Uterus (tissue), 4 donors: ENCODE data around the gene SLC30A9. TPM values are rescaled to one million over a fixed set of nuclear protein-coding genes. Genes with fewer than 3 reads are reported as not detected.

Experiments used
- DNase-seq, 2 donors: peaks; one replicate each; pipeline ENCODE4 v3.0.0-alpha.2; 2019 to 2020
- H3K27ac ChIP-seq, 2 donors: fragments of 200-600 bp; sonication (generic); 1 replicate in 1 of 2; 2 replicates in 1 of 2; pipeline ENCODE4 v1.5.1; 2016 to 2018
- H3K27me3 ChIP-seq, 2 donors: fragments of 200-600 bp; sonication (generic); one replicate each; pipeline ENCODE4 v1.5.1; 2018 to 2019; ENCODE audit warnings: control low read depth in 1 of 2
- H3K36me3 ChIP-seq, 2 donors: fragments of 200-600 bp; sonication (generic); one replicate each; pipeline ENCODE4 v1.5.1; 2019; ENCODE audit warnings: control low read depth in 1 of 2
- H3K4me1 ChIP-seq, 2 donors: fragments of 200-600 bp; sonication (generic); one replicate each; pipeline ENCODE4 v1.5.1; 2018 to 2019; ENCODE audit warnings: control low read depth in 1 of 2
- H3K4me3 ChIP-seq, 2 donors: fragments of 200-600 bp; sonication (generic); 1 replicate in 1 of 2; 2 replicates in 1 of 2; pipeline ENCODE4 v1.5.1; 2018 to 2019; ENCODE audit warnings: mild to moderate bottlenecking in 1 of 2
- H3K9me3 ChIP-seq, 2 donors: fragments of 200-600 bp; sonication (generic); one replicate each; pipeline ENCODE4 v1.5.1; 2019; ENCODE audit warnings: control low read depth in 1 of 2
- POLR2A ChIP-seq, 2 donors: fragments of 450-650 bp; IDR thresholded peaks; one replicate each; pipeline ENCODE4 v1.6.1; 2016; ENCODE audit warnings: antibody characterized with exemption in 2 of 2, mild to moderate bottlenecking in 1 of 2, moderate library complexity in 1 of 2
- intact Hi-C: fragments of 100-400 bp; cut with DNase I; formaldehyde crosslinking; loops from one replicate; pipeline ENCODE4 v1.15.1; 2023; ENCODE audit warnings: low total_unique reads
- total RNA-seq, 4 donors: library from RNA; depleted of rRNA in 3 of 4; stranded (reverse); fragments of >200 nt in 3 of 4; gene quantifications; one replicate each; pipeline versions ENCODE4 v1.1.0 to v1.2.4, GENCODE V29; 2014 to 2023
- TF ChIP-seq, protein P1 (sequence below), 4 experiments: fragments of 200-600 bp in 2 of 4; fragments of 450-650 bp in 2 of 4; sonication (generic) in 2 of 4; IDR thresholded peaks; one replicate each; pipeline ENCODE4 v1.5.1; 2016 to 2019; ENCODE audit warnings: antibody characterized with exemption in 4 of 4, mild to moderate bottlenecking in 2 of 4, moderate library complexity in 1 of 4
- donor health status: DM: yes; HTN: yes; CAD: no.

The SLC30A9 gene
- total RNA-seq, 4 donors from 2014 or later = 37.9 to 219 (median 88.1) TPM

DNA sequence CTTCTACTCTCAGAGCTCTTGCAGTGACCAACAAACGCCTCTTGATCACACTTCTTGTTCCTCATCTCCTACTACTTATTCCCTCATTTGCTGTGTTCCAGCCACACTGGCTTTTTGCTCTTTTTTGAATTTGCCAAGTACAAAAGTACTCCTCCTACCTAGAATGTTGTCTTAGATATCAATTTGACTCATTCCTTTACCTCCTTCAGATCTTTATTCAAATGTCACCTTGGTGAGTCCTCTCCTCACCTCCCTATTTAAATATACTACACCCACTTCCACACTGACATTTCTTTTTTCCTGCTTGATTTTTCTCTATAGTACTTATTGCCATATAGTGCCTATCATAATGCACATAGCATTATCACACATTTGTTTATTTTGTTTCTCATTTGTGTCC lies 15.0 kb upstream of the SLC30A9 start:
- Histone ChIP-seq H3K9me3 (no peaks in the 10 kb centered on the region), H3K4me1 (no peaks in the 10 kb centered on the region), H3K36me3 (no peaks in the 10 kb centered on the region), H3K4me3 (no peak overlapping the region), H3K27me3 (no peaks in the 10 kb centered on the region), H3K27ac (no peak overlapping the region)
- no peak for DNase-seq
- TF ChIP-seq POLR2A (IDR thresholded peaks at IDR 0.05) = no peak
- TF ChIP-seq, protein P1, sequence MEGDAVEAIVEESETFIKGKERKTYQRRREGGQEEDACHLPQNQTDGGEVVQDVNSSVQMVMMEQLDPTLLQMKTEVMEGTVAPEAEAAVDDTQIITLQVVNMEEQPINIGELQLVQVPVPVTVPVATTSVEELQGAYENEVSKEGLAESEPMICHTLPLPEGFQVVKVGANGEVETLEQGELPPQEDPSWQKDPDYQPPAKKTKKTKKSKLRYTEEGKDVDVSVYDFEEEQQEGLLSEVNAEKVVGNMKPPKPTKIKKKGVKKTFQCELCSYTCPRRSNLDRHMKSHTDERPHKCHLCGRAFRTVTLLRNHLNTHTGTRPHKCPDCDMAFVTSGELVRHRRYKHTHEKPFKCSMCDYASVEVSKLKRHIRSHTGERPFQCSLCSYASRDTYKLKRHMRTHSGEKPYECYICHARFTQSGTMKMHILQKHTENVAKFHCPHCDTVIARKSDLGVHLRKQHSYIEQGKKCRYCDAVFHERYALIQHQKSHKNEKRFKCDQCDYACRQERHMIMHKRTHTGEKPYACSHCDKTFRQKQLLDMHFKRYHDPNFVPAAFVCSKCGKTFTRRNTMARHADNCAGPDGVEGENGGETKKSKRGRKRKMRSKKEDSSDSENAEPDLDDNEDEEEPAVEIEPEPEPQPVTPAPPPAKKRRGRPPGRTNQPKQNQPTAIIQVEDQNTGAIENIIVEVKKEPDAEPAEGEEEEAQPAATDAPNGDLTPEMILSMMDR (IDR thresholded peaks at IDR 0.05) = no peak
- intact Hi-C loops = no loop called here

DNA sequence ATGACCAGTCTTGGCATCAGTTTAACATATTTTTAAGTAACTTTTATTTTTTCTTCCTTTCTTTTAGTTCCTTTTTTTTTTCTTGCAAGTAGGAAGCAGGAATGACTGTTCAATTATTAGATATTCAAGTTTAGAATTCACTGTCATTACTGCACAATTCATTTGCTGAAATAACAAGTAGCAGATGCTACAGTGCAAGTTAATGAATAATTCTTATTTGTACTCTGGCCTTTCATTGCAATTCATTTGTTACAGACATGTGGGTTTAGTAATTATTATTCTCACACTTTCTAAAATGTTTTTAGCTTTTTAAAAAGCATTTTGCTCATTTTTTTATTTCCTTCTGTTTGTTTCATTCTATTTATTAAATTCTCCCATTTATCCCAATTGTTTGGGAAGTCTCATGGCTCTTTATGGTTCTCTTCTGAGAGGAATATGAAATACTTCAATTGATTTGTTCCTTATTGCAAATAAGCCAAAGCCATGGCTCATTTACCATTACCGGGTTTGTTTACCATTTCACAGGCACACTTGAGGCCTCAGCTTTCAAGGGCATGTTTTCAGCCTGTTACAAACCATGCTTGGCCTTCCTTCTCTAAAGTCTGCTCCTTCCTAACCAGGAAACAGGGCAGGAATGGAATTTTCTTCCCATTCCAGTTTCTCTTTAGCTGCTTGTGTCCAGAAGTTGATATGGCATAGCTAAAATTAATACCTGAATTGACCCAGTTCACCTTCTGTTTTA lies 13.4 kb upstream of the SLC30A9 start:
- Histone ChIP-seq H3K27ac (no peak overlapping the region), H3K4me1 (no peaks in the 10 kb centered on the region), H3K9me3 (no peaks in the 10 kb centered on the region), H3K4me3 (no peak overlapping the region), H3K36me3 (no peaks in the 10 kb centered on the region), H3K27me3 (no peaks in the 10 kb centered on the region)
- intact Hi-C loops = no loop called here
- DNase-seq = no peak
- TF ChIP-seq, protein P1 (IDR thresholded peaks at IDR 0.05) = no peak
- no peak for TF ChIP-seq POLR2A (IDR thresholded peaks at IDR 0.05)

DNA sequence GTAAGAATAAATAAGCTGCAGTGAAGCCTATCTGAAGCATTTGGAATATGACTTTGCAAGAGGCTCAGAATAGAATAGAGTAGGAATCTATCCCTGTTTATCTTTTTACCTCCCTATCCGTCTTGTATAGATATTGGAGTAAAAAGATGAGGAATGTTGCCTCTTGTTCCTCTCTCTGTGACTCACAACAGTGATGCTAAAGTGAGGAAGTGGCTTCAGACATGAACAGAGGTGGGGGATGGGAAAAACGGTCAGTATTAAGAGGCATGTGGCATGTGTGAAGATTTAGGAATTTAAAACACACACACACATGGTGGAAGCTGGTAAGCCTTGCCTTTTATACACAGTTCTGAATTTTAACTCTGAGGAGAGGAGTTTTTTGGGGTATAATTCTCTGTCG lies 12.6 kb upstream of the SLC30A9 start:
- no peak for DNase-seq
- TF ChIP-seq, protein P1 (IDR thresholded peaks at IDR 0.05) = no peak
- TF ChIP-seq POLR2A (IDR thresholded peaks at IDR 0.05) = no peak
- intact Hi-C loops = no loop called here

DNA sequence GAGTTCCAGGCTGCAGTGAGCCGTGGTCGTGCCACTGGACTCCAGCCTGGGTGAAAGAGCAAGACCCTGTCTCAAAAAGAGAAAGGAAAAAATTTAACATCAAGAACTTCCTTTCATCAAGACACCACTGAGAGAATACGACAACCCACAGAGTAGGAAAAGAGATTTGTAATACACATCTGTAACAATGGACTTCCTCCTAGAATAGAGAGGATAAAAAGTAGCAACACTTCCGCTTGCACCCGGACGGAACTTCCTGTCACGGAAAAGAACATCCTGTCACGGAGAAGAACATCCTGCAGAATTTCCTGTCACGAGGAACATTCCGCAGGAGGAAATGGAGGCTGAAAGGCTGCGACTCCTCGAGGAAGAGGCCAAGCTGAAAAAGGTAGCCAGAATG lies 8.9 kb upstream of the SLC30A9 start, which contains the start of gene DCAF4L1:
Gene DCAF4L1, plus strand, starts transcription at position 301 of the 400 bp plus-strand sequence. Its CDS starts 37 bp downstream, at position 338.
- no peaks in the 10 kb centered on the region for H3K4me1 ChIP-seq
- intact Hi-C loops = loop anchor here (10.0 kb wide), 1 partner anchor 47 kb away; the partner anchor contains the start of gene TMEM33
- no peaks in the 10 kb centered on the region for H3K27me3 ChIP-seq
- TF ChIP-seq POLR2A (IDR thresholded peaks at IDR 0.05) = no peak
- TF ChIP-seq, protein P1 (IDR thresholded peaks at IDR 0.05) = no peak
- no peaks in the 10 kb centered on the region for H3K9me3 ChIP-seq
- no peak within 1 kb of the TSS for H3K4me3 ChIP-seq
- no peak within 1 kb of the TSS for H3K27ac ChIP-seq
- H3K36me3 ChIP-seq = no peaks in the 10 kb centered on the region
- no peak for DNase-seq

More for the DNA sequence above, 12.6 kb upstream of the SLC30A9 start:
- no peak overlapping the region for H3K27ac ChIP-seq
- H3K36me3 ChIP-seq = no peaks in the 10 kb centered on the region
- no peaks in the 10 kb centered on the region for H3K27me3 ChIP-seq
- no peaks in the 10 kb centered on the region for H3K9me3 ChIP-seq
- H3K4me1 ChIP-seq = no peaks in the 10 kb centered on the region
- H3K4me3 ChIP-seq = no peak overlapping the region

DNA sequence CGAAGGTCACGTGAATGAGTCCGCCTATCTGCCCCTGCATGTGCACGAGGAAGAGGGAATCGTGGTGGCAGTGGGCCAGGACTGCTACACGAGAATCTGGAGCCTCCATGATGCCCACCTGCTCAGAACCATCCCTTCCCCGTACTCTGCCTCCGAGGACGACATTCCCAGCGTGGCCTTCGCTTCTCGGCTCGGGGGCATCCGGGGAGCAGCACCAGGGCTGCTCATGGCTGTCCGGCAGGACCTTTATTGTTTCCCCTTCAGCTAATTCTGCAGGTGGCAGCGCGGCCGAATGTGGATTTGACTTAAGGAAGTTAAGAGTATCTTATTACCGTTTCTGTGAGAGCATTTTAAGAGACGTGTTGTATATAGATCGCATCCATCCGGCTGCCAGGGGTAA lies 7.6 kb upstream of the SLC30A9 start:
- DNase-seq = no peak
- Histone ChIP-seq H3K27me3 (no peaks in the 10 kb centered on the region), H3K36me3 (no peaks in the 10 kb centered on the region), H3K4me1 (no peaks in the 10 kb centered on the region), H3K9me3 (no peaks in the 10 kb centered on the region), H3K27ac (no peak overlapping the region), H3K4me3 (no peak overlapping the region)
- TF ChIP-seq POLR2A (IDR thresholded peaks at IDR 0.05) = no peak
- TF ChIP-seq, protein P1 (IDR thresholded peaks at IDR 0.05) = no peak
- intact Hi-C loops = loop anchor here (10.0 kb wide), 1 partner anchor 48 kb away; the partner anchor contains the start of gene TMEM33
